ENCODE results near the gene CNEP1R1. TPM values are rescaled to one million over a fixed set of nuclear protein-coding genes. Genes with fewer than 3 reads are reported as not detected.

CNEP1R1 gene
- polyA plus RNA-seq, 2 of the 4 experiments (the other 2 are of a cell fraction) = 20.7 to 32.0 TPM

DNA sequence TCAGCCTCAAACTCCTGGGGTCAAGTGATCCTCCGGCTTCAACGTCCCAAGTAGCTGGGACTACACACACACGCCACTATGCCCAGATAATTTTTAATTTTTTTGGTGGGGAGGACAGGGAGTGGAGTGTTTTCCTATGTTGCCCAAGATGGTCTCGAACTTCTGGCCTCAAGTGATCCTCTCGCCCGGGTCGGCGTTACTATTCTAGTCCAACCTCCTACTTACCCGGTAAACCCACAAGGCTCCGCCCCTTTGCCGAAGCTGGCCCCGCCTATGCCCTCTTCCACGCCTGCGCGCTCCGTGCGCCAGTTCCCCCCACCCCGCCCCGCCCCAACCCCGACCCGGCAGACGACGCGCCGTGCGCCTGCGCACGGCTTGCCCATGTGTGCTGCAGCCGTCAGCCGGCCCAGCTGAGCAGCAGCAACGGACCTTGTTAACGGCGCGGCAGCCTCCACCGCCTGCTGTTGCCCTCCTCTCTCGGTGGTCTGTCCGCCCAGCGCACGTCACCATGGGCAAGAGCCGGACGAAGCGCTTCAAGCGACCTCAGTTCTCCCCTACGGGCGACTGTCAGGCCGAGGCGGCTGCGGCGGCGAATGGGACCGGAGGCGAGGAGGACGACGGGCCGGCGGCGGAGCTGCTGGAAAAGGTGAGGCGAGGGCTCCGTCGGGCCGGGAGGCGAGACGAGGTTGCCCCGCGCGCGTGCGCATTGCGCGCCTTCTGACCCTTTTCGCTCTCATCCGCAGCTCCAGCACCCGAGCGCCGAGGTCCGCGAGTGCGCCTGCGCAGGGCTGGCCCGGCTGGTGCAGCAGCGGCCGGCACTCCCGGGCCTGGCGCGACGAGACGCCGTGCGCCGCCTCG, 40.8 kb downstream of the CNEP1R1 start, which contains the start of gene HEATR3:
TSS of gene HEATR3 (plus strand) at position 347 of the 858 bp plus-strand sequence. CDS start at position 509, 162 bp downstream.
- ChIA-PET POLR2A (interaction anchor here (0.6 to 1.5 kb wide), 7 partner anchors 13 to 148 kb away, joined by 3 to 8 read pairs (median 4); partner anchors contain the start of gene CNEP1R1), CTCF (interaction anchor here (0.7 to 6.7 kb wide), 3 partner anchors 41 to 144 kb away, joined by 3 to 35 read pairs (median 11); partner anchors contain the start of gene CNEP1R1)
- peak within 1 kb of the TSS; percentile 94 for H3K4me2 ChIP-seq
- H3K9me3 ChIP-seq = no peaks in the 10 kb centered on the region
- peaks cover 16% of the 10 kb centered on the region for H3K4me1 ChIP-seq
- FAIRE-seq (no peak), DNase-seq (ENCODE audit: low read depth in 1 of 2, low spot score in 1 of 2) (peak; percentile 93 to 95), ATAC-seq (peak; percentile 89 to 97)
- H3K4me3 ChIP-seq = peak within 1 kb of the TSS; percentile 90
- peak within 1 kb of the TSS; percentile 96 to 98 for H3K27ac ChIP-seq
- 3% methylated on average over 25 of the region's 91 CpGs for WGBS (ENCODE audit: missing lambda C conversion rate)
- TF ChIP-seq, protein P1, sequence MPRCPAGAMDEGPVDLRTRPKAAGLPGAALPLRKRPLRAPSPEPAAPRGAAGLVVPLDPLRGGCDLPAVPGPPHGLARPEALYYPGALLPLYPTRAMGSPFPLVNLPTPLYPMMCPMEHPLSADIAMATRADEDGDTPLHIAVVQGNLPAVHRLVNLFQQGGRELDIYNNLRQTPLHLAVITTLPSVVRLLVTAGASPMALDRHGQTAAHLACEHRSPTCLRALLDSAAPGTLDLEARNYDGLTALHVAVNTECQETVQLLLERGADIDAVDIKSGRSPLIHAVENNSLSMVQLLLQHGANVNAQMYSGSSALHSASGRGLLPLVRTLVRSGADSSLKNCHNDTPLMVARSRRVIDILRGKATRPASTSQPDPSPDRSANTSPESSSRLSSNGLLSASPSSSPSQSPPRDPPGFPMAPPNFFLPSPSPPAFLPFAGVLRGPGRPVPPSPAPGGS (IDR thresholded peaks at IDR 0.05) = 0 out of 3 replicates have a peak, but pooled peaks have one; percentile 42
- TF ChIP-seq PHF8 (IDR thresholded peaks at IDR 0.05; ENCODE audit: borderline replicate concordance, low read depth) (peak; percentile 76), POLR2A (IDR thresholded peaks at IDR 0.05; ENCODE audit: low read length) (peak; percentile 90), CHD4 (IDR thresholded peaks at IDR 0.05; ENCODE audit: borderline replicate concordance) (0 out of 2 replicates have a peak, but pooled peaks have one; percentile 93), JUN (IDR thresholded peaks at IDR 0.05) (peak in 1 of 2 experiments; percentile 79; a peak in 2 of 5 replicates)
- TF ChIP-seq, protein P2, sequence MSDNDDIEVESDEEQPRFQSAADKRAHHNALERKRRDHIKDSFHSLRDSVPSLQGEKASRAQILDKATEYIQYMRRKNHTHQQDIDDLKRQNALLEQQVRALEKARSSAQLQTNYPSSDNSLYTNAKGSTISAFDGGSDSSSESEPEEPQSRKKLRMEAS (IDR thresholded peaks at IDR 0.05) = peak; percentile 77; the same call in 1 of the 2 replicates
- TF ChIP-seq, protein P3, sequence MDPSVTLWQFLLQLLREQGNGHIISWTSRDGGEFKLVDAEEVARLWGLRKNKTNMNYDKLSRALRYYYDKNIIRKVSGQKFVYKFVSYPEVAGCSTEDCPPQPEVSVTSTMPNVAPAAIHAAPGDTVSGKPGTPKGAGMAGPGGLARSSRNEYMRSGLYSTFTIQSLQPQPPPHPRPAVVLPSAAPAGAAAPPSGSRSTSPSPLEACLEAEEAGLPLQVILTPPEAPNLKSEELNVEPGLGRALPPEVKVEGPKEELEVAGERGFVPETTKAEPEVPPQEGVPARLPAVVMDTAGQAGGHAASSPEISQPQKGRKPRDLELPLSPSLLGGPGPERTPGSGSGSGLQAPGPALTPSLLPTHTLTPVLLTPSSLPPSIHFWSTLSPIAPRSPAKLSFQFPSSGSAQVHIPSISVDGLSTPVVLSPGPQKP (IDR thresholded peaks at IDR 0.05; ENCODE audit: low read depth, low read length) = no peak
- TF ChIP-seq, protein P4, sequence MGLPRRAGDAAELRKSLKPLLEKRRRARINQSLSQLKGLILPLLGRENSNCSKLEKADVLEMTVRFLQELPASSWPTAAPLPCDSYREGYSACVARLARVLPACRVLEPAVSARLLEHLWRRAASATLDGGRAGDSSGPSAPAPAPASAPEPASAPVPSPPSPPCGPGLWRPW (IDR thresholded peaks at IDR 0.05) = no peak
- TF ChIP-seq, protein P5, sequence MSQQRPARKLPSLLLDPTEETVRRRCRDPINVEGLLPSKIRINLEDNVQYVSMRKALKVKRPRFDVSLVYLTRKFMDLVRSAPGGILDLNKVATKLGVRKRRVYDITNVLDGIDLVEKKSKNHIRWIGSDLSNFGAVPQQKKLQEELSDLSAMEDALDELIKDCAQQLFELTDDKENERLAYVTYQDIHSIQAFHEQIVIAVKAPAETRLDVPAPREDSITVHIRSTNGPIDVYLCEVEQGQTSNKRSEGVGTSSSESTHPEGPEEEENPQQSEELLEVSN (IDR thresholded peaks at IDR 0.05; ENCODE audit: borderline replicate concordance, low read depth) = 0 out of 2 replicates have a peak, but pooled peaks have one; percentile 27

DNA sequence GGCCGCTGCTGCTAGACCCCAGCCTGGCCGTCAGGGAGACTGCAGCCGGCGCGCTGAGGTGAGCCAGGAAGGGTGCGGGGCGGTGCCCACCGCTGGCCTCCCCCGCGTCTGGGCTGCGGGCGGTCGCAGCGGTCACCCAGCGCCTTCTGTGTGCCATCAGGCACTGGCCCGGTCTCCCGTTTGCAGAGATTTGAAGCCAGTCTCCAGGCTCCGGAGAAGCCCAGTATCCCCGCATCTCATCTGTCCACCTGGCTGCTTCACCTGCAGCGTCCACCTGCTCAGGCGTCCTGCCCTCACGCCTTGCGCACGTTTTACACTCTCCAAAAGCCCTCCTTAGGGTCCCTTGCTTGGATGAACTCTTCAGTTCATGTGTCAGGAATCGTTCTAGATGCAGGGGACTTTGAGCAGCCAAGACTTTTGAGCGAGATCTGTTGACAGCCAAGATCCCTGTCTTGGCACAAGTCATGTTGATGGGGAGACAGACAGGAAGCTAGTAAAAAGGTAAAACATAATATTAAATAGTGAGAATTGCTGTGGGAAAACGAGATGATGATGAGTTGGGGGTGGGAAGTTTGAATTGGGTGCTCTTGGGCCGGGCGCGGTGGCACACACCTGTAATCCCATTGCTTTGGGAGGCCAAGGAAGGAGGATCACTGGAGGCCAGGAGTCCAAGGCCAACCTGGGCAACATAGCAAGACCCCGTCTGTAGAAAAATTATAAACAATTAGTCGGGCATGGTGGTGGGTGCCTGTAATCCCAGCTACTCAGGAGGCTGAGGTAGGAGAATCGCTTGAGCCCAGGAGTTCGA, 41.7 kb downstream of the CNEP1R1 start:
- Histone ChIP-seq H3K27ac (peak overlapping the region; percentile 96 to 98), H3K4me3 (peak overlapping the region; percentile 90), H3K9me3 (no peaks in the 10 kb centered on the region), H3K4me2 (peak overlapping the region; percentile 94), H3K4me1 (peaks cover 16% of the 10 kb centered on the region)
- ChIA-PET POLR2A (interaction anchor here (0.6 to 1.5 kb wide), 4 partner anchors 14 to 147 kb away, joined by 3 to 8 read pairs (median 4); no protein-coding TSS in a partner anchor), CTCF (interaction anchor here (0.5 to 6.7 kb wide), 5 partner anchors 11 to 302 kb away, joined by 3 to 35 read pairs (median 11); partner anchors contain the start of genes BRD7 and CNEP1R1)
- WGBS (ENCODE audit: missing lambda C conversion rate) = 40% methylated on average over 16 of the region's 34 CpGs
- DNase-seq (ENCODE audit: low read depth in 1 of 2, low spot score in 1 of 2) = no peak
- no peak for FAIRE-seq
- TF ChIP-seq POLR2A (IDR thresholded peaks at IDR 0.05; ENCODE audit: low read length) (peak; percentile 54; the same call in 1 of the 2 replicates), MYC (IDR thresholded peaks at IDR 0.05; ENCODE audit: borderline replicate concordance, low read length) (no peak)
- no peak for ATAC-seq

DNA sequence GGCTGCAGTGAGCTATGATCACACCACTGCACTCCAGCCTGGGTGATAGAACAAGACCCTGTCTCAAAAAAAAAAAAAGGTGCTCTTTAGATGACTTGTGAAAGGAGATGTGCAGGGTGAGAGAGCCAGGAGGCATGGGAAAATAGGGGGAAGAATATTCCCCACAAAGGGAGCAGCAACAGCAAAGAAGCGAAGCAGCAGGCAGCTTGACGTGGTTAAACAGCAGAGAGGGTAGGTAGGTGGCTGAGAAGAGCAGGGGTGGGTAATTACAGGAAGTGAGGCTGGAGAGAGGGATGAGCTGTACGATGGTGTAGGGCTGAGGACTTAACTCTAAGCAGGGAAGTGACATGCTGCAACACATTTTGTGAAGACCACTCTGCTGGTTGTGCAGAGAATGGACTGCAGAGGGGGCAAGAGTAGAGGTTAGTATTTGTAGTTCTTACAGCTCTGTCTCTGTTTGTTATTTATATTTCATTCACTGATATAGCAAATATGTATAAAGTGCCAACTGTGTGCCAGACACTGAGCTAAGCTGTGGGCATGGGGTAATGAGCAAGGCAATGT, 42.3 kb downstream of the CNEP1R1 start:
- ChIA-PET POLR2A (interaction anchor here (0.6 to 1.0 kb wide), 2 partner anchors 42 to 74 kb away, joined by 3 to 5 read pairs; partner anchors contain the start of gene CNEP1R1), CTCF (interaction anchor here (0.5 to 6.7 kb wide), 6 partner anchors 11 to 605 kb away, joined by 3 to 35 read pairs (median 6); partner anchors contain the start of genes BRD7 and CNEP1R1)
- Histone ChIP-seq H3K27ac (peak overlapping the region in 1 of 2 experiments; percentile 96; a peak in 1 of 6 replicates), H3K4me2 (peak overlapping the region; percentile 94), H3K4me3 (peak overlapping the region; percentile 90; the same call in 1 of the 3 replicates), H3K9me3 (no peaks in the 10 kb centered on the region), H3K4me1 (peaks cover 16% of the 10 kb centered on the region)
- no peak for FAIRE-seq
- TF ChIP-seq HDAC2 (IDR thresholded peaks at IDR 0.05) = no peak
- TF ChIP-seq BHLHE40 (IDR thresholded peaks at IDR 0.05; ENCODE audit: low read depth, low read length) = no peak
- TF ChIP-seq, protein P1 (IDR thresholded peaks at IDR 0.05) = no peak
- TF ChIP-seq, protein P6, sequence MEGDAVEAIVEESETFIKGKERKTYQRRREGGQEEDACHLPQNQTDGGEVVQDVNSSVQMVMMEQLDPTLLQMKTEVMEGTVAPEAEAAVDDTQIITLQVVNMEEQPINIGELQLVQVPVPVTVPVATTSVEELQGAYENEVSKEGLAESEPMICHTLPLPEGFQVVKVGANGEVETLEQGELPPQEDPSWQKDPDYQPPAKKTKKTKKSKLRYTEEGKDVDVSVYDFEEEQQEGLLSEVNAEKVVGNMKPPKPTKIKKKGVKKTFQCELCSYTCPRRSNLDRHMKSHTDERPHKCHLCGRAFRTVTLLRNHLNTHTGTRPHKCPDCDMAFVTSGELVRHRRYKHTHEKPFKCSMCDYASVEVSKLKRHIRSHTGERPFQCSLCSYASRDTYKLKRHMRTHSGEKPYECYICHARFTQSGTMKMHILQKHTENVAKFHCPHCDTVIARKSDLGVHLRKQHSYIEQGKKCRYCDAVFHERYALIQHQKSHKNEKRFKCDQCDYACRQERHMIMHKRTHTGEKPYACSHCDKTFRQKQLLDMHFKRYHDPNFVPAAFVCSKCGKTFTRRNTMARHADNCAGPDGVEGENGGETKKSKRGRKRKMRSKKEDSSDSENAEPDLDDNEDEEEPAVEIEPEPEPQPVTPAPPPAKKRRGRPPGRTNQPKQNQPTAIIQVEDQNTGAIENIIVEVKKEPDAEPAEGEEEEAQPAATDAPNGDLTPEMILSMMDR (IDR thresholded peaks at IDR 0.05) = peak; percentile 13; the same call in 1 of the 3 replicates
- WGBS (ENCODE audit: missing lambda C conversion rate) = 61% methylated on average over 3 of the region's 3 CpGs
- ATAC-seq = peak in 1 of 2 experiments; percentile 52; a peak in 3 of 6 replicates
- DNase-seq (ENCODE audit: low read depth in 1 of 2, low spot score in 1 of 2) = peak; percentile 12 to 45
